Right cardiac atrium (tissue), 5 donors: ENCODE data around the gene MACROD2. TPM values are rescaled to one million over a fixed set of nuclear protein-coding genes. Genes with fewer than 3 reads are reported as not detected.
A peak's percentile ranks its signal among the peaks of the same experiment; 100 is the strongest.

Source experiments
- ATAC-seq, 2 donors: fragments of 200-7000 bp; cut with Tn5 transposase; one replicate each; pipeline versions ENCODE4 v1.8.0 to v1.9.1; 2020; ENCODE audit warnings: moderate library complexity in 2 of 2, mild to moderate bottlenecking in 1 of 2
- DNase-seq, 3 donors: peaks; one replicate each; pipeline ENCODE4 v3.0.0-alpha.2; 2020
- H3K27ac ChIP-seq: one replicate; pipeline ENCODE4 v1.5.1; 2013; ENCODE audit warnings: mild to moderate bottlenecking, low read length, control low read depth, moderate library complexity
- H3K27me3 ChIP-seq: one replicate; pipeline ENCODE4 v1.6.1; 2013; ENCODE audit not compliant: control insufficient read depth, insufficient read depth
- H3K4me1 ChIP-seq: one replicate; pipeline ENCODE4 v1.6.1; 2013; ENCODE audit warnings: low read length; ENCODE audit not compliant: control insufficient read depth, insufficient read depth
- H3K4me3 ChIP-seq: one replicate; pipeline ENCODE4 v1.5.1; 2013; ENCODE audit warnings: low read length, control low read depth
- H3K9me3 ChIP-seq: one replicate; pipeline ENCODE4 v1.6.1; 2013; ENCODE audit warnings: low read length; ENCODE audit not compliant: control insufficient read depth
- WGBS: extraction: QIAGEN DNeasy Blood & Tissue Kit; methylation state at CpG from one replicate; pipeline ENCODE4 v1.1.7; 2013; 5-methylcytosine and 5-hydroxymethylcytosine counted together
- intact Hi-C, 4 donors: fragments of 100-400 bp; cut with DNase I; formaldehyde crosslinking; loops; one replicate each; pipeline versions ENCODE4 v1.11.0 to v1.14.0; 2022 to 2023
- polyA plus RNA-seq: library from polyadenylated mRNA; stranded (reverse); fragments of 200-250 nt; gene quantifications from one replicate; pipeline ENCODE4 v1.2.3, GENCODE V29; 2013
- total RNA-seq, 4 donors: library from RNA; stranded (reverse); fragmentation: NEBNext Ultra II Directional; extraction: Animal tissue kit (Norgen Biotek cat#: 25700); gene quantifications; one replicate each; pipeline ENCODE4 v1.2.1, GENCODE V29; 2021
- donor health status: healthy with polysubstance abuse.
- donor health status: DM: no; HTN: yes; CAD: no.
- donor health status: DM: no; HTN: no; CAD: no.
- donor health status: DM: no; HTN: yes; CAD: no; lungs with severe emphysema.
- donor health status: DM: yes; HTN: yes; CAD: no.

MACROD2 gene
- total and polyA plus RNA-seq, 5 donors = 0.61 to 4.4 (median 2.4) TPM

- no peaks in the 10 kb centered on the region for H3K27me3 ChIP-seq
- H3K27ac ChIP-seq = no peak overlapping the region
- DNase-seq = no peak
- H3K9me3 ChIP-seq = no peaks in the 10 kb centered on the region
- no peak for ATAC-seq
- WGBS = 68% methylated on average over 1 of the region's 1 CpG
- no peak overlapping the region for H3K4me3 ChIP-seq
- no peaks in the 10 kb centered on the region for H3K4me1 ChIP-seq
- intact Hi-C loops = no loop called here
Measured at GRCh38 chr20:14559612-14560011, 564.3 kb downstream of the MACROD2 start.

DNA sequence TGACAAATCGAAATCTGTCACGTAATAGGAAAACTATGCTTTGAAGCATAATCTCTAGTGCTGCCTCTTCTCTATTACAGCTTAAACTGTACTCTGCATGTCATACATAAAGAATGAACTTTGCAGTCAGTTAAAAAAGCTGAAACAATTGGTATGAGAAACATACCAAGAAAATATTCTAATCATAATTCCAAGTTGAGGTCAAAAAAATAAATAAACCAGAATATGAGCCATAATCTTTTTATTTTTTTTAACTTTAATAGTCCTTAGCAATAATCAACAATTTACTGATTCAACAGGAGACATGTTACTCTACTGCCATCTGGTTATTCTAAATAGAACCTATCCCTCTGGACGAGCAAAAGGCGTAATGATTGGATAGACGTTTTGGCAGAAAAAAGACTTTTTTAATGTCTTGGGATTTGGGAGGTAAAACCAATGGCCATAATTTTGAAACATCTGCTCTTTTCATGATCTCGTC is 566.5 kb downstream of the MACROD2 start:
- Histone ChIP-seq H3K4me1 (no peaks in the 10 kb centered on the region), H3K9me3 (no peaks in the 10 kb centered on the region), H3K4me3 (no peak overlapping the region), H3K27me3 (no peaks in the 10 kb centered on the region), H3K27ac (no peak overlapping the region)
- intact Hi-C loops = no loop called here
- WGBS = 56% methylated on average over 6 of the region's 6 CpGs
- ATAC-seq = no peak
- no peak for DNase-seq

DNA sequence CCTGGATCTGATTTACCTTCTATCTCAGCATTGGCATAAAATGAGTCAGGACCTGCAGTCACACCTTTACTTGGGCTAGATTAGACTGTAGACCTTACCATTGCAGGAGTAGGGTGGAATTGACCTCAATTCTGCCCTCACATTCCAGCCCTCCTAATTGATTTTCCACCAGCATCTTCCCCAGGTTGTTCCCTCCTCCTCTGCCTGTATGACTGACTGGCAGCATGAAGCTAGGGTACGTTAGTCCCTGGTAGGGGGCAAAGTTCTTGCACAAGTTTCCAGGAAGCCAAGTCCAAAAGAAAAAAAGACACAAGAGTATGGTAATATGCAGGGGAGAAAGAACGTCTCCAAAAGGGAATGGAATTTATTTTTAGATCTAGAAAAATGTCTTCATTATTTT is 567.7 kb downstream of the MACROD2 start:
- no peak overlapping the region for H3K4me3 ChIP-seq
- no peaks in the 10 kb centered on the region for H3K4me1 ChIP-seq
- no peaks in the 10 kb centered on the region for H3K27me3 ChIP-seq
- no peak overlapping the region for H3K27ac ChIP-seq
- no peak for DNase-seq
- no peak for ATAC-seq
- WGBS = 66% methylated on average over 2 of the region's 2 CpGs
- intact Hi-C loops = no loop called here
- H3K9me3 ChIP-seq = no peaks in the 10 kb centered on the region

DNA sequence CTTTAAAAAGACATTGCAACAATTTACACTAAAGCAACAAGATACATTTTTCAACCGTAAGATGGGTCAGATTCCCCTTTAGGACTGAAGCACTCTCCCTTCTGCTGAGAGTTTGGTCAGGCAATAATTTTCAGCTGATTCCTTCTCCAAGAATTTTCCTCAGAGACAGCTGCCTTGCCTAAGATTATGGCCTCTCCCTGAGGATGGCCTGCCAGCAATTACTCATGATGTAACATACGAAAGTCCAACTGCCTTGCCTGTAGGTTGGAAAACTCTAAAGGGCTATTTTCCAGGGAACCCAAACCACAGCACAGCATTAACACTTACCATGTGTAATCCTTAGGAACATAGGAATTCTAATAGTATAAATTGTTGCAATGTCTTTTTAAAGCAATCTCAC is 571.2 kb downstream of the MACROD2 start:
- H3K4me3 ChIP-seq = no peak overlapping the region
- no peak overlapping the region for H3K27ac ChIP-seq
- no peaks in the 10 kb centered on the region for H3K9me3 ChIP-seq
- intact Hi-C loops = no loop called here
- ATAC-seq = no peak
- DNase-seq = peak in 2 of 3 donors; percentile 16 to 18
- H3K27me3 ChIP-seq = no peaks in the 10 kb centered on the region
- WGBS = 61% methylated on average over 2 of the region's 2 CpGs
- H3K4me1 ChIP-seq = no peaks in the 10 kb centered on the region

- DNase-seq = no peak
- no peak for ATAC-seq
- 84% methylated on average over 3 of the region's 3 CpGs for WGBS
- Histone ChIP-seq H3K27me3 (no peaks in the 10 kb centered on the region), H3K9me3 (no peaks in the 10 kb centered on the region), H3K4me1 (no peaks in the 10 kb centered on the region), H3K27ac (no peak overlapping the region), H3K4me3 (no peak overlapping the region)
- intact Hi-C loops = no loop called here
Measured at GRCh38 chr20:14568225-14568624, 572.9 kb downstream of the MACROD2 start.

DNA sequence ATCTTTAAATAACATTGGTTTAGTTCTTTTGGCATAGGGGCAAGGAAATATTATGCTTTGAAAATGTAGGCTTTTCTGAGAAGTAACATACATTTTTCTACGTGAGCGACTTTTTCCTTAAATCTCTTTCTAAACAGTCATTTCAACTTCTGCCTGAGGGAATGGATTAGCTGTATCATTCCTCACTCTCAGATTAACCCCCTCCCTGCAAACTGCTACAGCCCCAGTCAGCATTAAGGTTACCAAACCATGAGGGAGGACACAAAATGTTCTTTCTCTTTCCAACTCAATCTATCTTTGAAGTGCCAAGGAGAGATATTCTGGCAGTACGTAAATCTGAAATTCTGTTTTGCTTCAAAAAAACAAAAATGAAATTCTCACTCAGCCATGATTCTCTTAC is 573.4 kb downstream of the MACROD2 start:
- ATAC-seq = no peak
- intact Hi-C loops = no loop called here
- H3K27me3 ChIP-seq = no peaks in the 10 kb centered on the region
- 69% methylated on average over 3 of the region's 3 CpGs for WGBS
- H3K4me1 ChIP-seq = no peaks in the 10 kb centered on the region
- no peaks in the 10 kb centered on the region for H3K9me3 ChIP-seq
- no peak overlapping the region for H3K27ac ChIP-seq
- DNase-seq = no peak
- H3K4me3 ChIP-seq = no peak overlapping the region

- no peak overlapping the region for H3K4me3 ChIP-seq
- H3K4me1 ChIP-seq = no peaks in the 10 kb centered on the region
- no peak overlapping the region for H3K27ac ChIP-seq
- no peak for DNase-seq
- ATAC-seq = no peak
- H3K9me3 ChIP-seq = no peaks in the 10 kb centered on the region
- 48% methylated on average over 2 of the region's 2 CpGs for whole genome bisulfite sequencing
- no peaks in the 10 kb centered on the region for H3K27me3 ChIP-seq
- intact Hi-C loops = no loop called here
Measured at GRCh38 chr20:14569641-14570040, 574.3 kb downstream of the MACROD2 start.

GRCh38 chr20:14570811-14571210 is 575.5 kb downstream of the MACROD2 start:
- Histone ChIP-seq H3K27ac (no peak overlapping the region), H3K9me3 (no peaks in the 10 kb centered on the region), H3K4me1 (no peaks in the 10 kb centered on the region), H3K4me3 (no peak overlapping the region), H3K27me3 (no peaks in the 10 kb centered on the region)
- ATAC-seq (no peak), DNase-seq (no peak)
- intact Hi-C loops = no loop called here
- 55% methylated on average over 2 of the region's 2 CpGs for WGBS

GRCh38 chr20:14573676-14574075 is 578.4 kb downstream of the MACROD2 start:
- Histone ChIP-seq H3K9me3 (no peaks in the 10 kb centered on the region), H3K4me3 (no peak overlapping the region), H3K27me3 (no peaks in the 10 kb centered on the region), H3K4me1 (no peaks in the 10 kb centered on the region), H3K27ac (no peak overlapping the region)
- 71% methylated on average over 3 of the region's 3 CpGs for WGBS
- intact Hi-C loops = no loop called here
- no peak for ATAC-seq
- DNase-seq = no peak

GRCh38 chr20:14576196-14576877 is 581.0 kb downstream of the MACROD2 start:
- DNase-seq (no peak), ATAC-seq (no peak)
- H3K27me3 ChIP-seq = no peaks in the 10 kb centered on the region
- H3K27ac ChIP-seq = no peak overlapping the region
- no peaks in the 10 kb centered on the region for H3K4me1 ChIP-seq
- H3K9me3 ChIP-seq = no peaks in the 10 kb centered on the region
- 68% methylated on average over 3 of the region's 3 CpGs for WGBS
- intact Hi-C loops = no loop called here
- H3K4me3 ChIP-seq = no peak overlapping the region

GRCh38 chr20:14580418-14581074 is 585.2 kb downstream of the MACROD2 start:
- ATAC-seq (no peak), DNase-seq (no peak)
- no peaks in the 10 kb centered on the region for H3K27me3 ChIP-seq
- H3K4me1 ChIP-seq = no peaks in the 10 kb centered on the region
- H3K9me3 ChIP-seq = no peaks in the 10 kb centered on the region
- intact Hi-C loops = no loop called here
- no peak overlapping the region for H3K4me3 ChIP-seq
- H3K27ac ChIP-seq = no peak overlapping the region
- WGBS = 80% methylated on average over 4 of the region's 4 CpGs
